GM12878 (cell line): ENCODE measurements around the gene LGI2.

Experiments used
- CHD1 ChIP-seq: IDR thresholded peaks from 2 replicates; pipeline ENCODE4 v1.6.1; 2012; ENCODE audit warnings: low read depth, low read length, improper control_type of control experiment
- CREM ChIP-seq: IDR thresholded peaks from 2 replicates; pipeline ENCODE4 v1.6.1; 2014; ENCODE audit warnings: antibody characterized with exemption, low read depth
- NFXL1 ChIP-seq: fragments of 450-650 bp; IDR thresholded peaks from 2 replicates; pipeline ENCODE4 v1.6.1; 2017; ENCODE audit warnings: antibody characterized with exemption, mild to moderate bottlenecking, borderline replicate concordance
- PML ChIP-seq: IDR thresholded peaks from 2 replicates; pipeline ENCODE4 v1.6.1; 2012; ENCODE audit warnings: low read length, inconsistent platforms
- POLR2A ChIP-seq: IDR thresholded peaks from 2 replicates; pipeline ENCODE4 v1.6.1; 2011; ENCODE audit warnings: low read depth, mild to moderate bottlenecking, low read length
- ZBTB11 ChIP-seq: fragments of 450-650 bp; formaldehyde crosslinking; IDR thresholded peaks from 2 replicates; pipeline ENCODE4 v1.5.0; 2022; ENCODE audit warnings: mild to moderate bottlenecking, missing genetic modification characterization
- ZBTB40 ChIP-seq: fragments of 450-650 bp; IDR thresholded peaks from 2 replicates; pipeline ENCODE4 v1.6.1; 2016; ENCODE audit warnings: mild to moderate bottlenecking, moderate library complexity, borderline replicate concordance
- TF ChIP-seq, protein P1 (sequence below), 3 experiments: IDR thresholded peaks in 2 of 3; conservative IDR thresholded peaks in 1 of 3; 2 replicates each; pipeline ENCODE4 v1.5.1; 2011; ENCODE audit warnings: low read depth in 3 of 3, low read length in 3 of 3, mild to moderate bottlenecking in 3 of 3, control low read depth in 2 of 3, moderate library complexity in 2 of 3, inconsistent platforms in 1 of 3, mixed read lengths in 1 of 3; ENCODE audit not compliant: control insufficient read depth in 2 of 3, insufficient read depth in 1 of 3; ENCODE audit errors: extremely low read depth in 1 of 3
- TF ChIP-seq, protein P2 (sequence below): IDR thresholded peaks from 2 replicates; pipeline ENCODE4 v1.6.1; 2012; ENCODE audit warnings: mild to moderate bottlenecking, low read depth, low read length

GRCh38 chr4:25078523-25078922 lies 47.8 kb upstream of the LGI2 start:
- TF ChIP-seq POLR2A (no peak), ZBTB40 (no peak), NFXL1 (no peak), CHD1 (no peak), PML (no peak), CREM (no peak), ZBTB11 (CRISPR knock-in tag) (no peak)
- TF ChIP-seq, protein P1, sequence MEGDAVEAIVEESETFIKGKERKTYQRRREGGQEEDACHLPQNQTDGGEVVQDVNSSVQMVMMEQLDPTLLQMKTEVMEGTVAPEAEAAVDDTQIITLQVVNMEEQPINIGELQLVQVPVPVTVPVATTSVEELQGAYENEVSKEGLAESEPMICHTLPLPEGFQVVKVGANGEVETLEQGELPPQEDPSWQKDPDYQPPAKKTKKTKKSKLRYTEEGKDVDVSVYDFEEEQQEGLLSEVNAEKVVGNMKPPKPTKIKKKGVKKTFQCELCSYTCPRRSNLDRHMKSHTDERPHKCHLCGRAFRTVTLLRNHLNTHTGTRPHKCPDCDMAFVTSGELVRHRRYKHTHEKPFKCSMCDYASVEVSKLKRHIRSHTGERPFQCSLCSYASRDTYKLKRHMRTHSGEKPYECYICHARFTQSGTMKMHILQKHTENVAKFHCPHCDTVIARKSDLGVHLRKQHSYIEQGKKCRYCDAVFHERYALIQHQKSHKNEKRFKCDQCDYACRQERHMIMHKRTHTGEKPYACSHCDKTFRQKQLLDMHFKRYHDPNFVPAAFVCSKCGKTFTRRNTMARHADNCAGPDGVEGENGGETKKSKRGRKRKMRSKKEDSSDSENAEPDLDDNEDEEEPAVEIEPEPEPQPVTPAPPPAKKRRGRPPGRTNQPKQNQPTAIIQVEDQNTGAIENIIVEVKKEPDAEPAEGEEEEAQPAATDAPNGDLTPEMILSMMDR (IDR thresholded peaks at IDR 0.05 in 2 of 3, conservative IDR thresholded peaks at IDR 0.05 in 1 of 3; ENCODE audit: control insufficient read depth in 2 of 3, extremely low read depth in 1 of 3, insufficient read depth in 1 of 3, low read depth in 3 of 3, low read length in 3 of 3) = no peak
- TF ChIP-seq, protein P2, sequence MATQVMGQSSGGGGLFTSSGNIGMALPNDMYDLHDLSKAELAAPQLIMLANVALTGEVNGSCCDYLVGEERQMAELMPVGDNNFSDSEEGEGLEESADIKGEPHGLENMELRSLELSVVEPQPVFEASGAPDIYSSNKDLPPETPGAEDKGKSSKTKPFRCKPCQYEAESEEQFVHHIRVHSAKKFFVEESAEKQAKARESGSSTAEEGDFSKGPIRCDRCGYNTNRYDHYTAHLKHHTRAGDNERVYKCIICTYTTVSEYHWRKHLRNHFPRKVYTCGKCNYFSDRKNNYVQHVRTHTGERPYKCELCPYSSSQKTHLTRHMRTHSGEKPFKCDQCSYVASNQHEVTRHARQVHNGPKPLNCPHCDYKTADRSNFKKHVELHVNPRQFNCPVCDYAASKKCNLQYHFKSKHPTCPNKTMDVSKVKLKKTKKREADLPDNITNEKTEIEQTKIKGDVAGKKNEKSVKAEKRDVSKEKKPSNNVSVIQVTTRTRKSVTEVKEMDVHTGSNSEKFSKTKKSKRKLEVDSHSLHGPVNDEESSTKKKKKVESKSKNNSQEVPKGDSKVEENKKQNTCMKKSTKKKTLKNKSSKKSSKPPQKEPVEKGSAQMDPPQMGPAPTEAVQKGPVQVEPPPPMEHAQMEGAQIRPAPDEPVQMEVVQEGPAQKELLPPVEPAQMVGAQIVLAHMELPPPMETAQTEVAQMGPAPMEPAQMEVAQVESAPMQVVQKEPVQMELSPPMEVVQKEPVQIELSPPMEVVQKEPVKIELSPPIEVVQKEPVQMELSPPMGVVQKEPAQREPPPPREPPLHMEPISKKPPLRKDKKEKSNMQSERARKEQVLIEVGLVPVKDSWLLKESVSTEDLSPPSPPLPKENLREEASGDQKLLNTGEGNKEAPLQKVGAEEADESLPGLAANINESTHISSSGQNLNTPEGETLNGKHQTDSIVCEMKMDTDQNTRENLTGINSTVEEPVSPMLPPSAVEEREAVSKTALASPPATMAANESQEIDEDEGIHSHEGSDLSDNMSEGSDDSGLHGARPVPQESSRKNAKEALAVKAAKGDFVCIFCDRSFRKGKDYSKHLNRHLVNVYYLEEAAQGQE = no peak
